Neural progenitor cell (in vitro differentiated cells): ENCODE results near the gene C2CD4C.
"Not testable (repeated sequence)": the region's sequence is repeated elsewhere in the genome, so short reads cannot be mapped to it uniquely, and the experiment has no call there.

Experiments used
- EZH2 ChIP-seq: fragments of 200-600 bp; sonication (generic); IDR thresholded peaks from 2 replicates; pipeline ENCODE4 v1.6.1; 2017; ENCODE audit warnings: antibody characterized with exemption, mild to moderate bottlenecking, moderate library complexity
- EZH2phosphoT487 ChIP-seq: fragments of 200-600 bp; sonication (generic); IDR thresholded peaks from 2 replicates; pipeline ENCODE4 v1.6.1; 2017; ENCODE audit warnings: antibody characterized with exemption
- TF ChIP-seq, protein P1 (sequence below): fragments of 200-600 bp; sonication (generic); IDR thresholded peaks from 2 replicates; pipeline ENCODE4 v1.5.1; 2017; ENCODE audit warnings: antibody characterized with exemption, mild to moderate bottlenecking

DNA sequence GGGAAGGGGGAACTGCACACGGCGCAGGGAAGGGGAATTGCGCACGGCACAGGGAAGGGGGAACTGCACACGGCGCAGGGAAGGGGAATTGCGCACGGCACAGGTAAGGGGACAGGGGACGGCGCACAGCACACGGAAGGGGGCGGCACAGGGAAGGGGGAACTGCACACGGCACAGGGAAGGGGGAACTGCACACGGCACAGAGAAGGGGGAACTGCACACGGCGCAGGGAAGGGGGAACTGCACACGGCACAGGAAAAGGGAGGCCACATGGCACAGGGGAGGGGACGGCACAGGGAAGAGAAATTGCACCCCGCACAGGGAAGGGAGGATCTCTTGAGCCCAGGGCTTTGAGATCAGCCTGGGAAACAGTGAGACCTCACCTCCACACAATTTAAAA is 18.7 kb upstream of the C2CD4C start:
- TF ChIP-seq, protein P1, sequence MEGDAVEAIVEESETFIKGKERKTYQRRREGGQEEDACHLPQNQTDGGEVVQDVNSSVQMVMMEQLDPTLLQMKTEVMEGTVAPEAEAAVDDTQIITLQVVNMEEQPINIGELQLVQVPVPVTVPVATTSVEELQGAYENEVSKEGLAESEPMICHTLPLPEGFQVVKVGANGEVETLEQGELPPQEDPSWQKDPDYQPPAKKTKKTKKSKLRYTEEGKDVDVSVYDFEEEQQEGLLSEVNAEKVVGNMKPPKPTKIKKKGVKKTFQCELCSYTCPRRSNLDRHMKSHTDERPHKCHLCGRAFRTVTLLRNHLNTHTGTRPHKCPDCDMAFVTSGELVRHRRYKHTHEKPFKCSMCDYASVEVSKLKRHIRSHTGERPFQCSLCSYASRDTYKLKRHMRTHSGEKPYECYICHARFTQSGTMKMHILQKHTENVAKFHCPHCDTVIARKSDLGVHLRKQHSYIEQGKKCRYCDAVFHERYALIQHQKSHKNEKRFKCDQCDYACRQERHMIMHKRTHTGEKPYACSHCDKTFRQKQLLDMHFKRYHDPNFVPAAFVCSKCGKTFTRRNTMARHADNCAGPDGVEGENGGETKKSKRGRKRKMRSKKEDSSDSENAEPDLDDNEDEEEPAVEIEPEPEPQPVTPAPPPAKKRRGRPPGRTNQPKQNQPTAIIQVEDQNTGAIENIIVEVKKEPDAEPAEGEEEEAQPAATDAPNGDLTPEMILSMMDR = not testable (repeated sequence)
- not testable (repeated sequence) for TF ChIP-seq EZH2, EZH2phosphoT487
